Stimulated activated CD4-positive, alpha-beta T cell treated with anti-CD3 and anti-CD28 coated beads, Interleukin-12 subunit alpha, Interleukin-12 subunit beta, amount 100 ng/mL, for 24 hours (primary cell): Measurements from ENCODE around the gene SIRT3.

Experiments used
- DNase-seq, 2 experiments: peaks; one replicate each; pipeline ENCODE4 v3.0.0-alpha.2; 2020; ENCODE audit warnings: low read depth in 2 of 2

SIRT3 gene

GRCh38 chr11:215581-216037 lies 20.5 kb downstream of the SIRT3 start:
- no peak for DNase-seq

GRCh38 chr11:214083-214482 lies 22.1 kb downstream of the SIRT3 start:
- no peak for DNase-seq

- no peak for DNase-seq
Observed at GRCh38 chr11:213111-213510, 23.0 kb downstream of the SIRT3 start.

GRCh38 chr11:212150-213100 lies 23.7 kb downstream of the SIRT3 start:
- DNase-seq, result no peak

GRCh38 chr11:211741-212140 lies 24.4 kb downstream of the SIRT3 start:
- no peak for DNase-seq

- DNase-seq, result no peak
Observed at GRCh38 chr11:211295-211694, 24.8 kb downstream of the SIRT3 start.

GRCh38 chr11:210803-211180 lies 25.4 kb downstream of the SIRT3 start:
- no peak for DNase-seq

- no peak for DNase-seq
Observed at GRCh38 chr11:210122-210802, 25.9 kb downstream of the SIRT3 start.

- DNase-seq, result no peak
Observed at GRCh38 chr11:209275-210121, 26.6 kb downstream of the SIRT3 start.

GRCh38 chr11:208917-209260 lies 27.3 kb downstream of the SIRT3 start:
- DNase-seq, result no peak

- peak; percentile 64 to 78 for DNase-seq
Observed at GRCh38 chr11:208181-208916, 27.8 kb downstream of the SIRT3 start.

GRCh38 chr11:207863-208180 lies 28.3 kb downstream of the SIRT3 start:
- no peak for DNase-seq

- DNase-seq, result peak; percentile 95 to 96
Observed at GRCh38 chr11:207208-207862, 28.8 kb downstream of the SIRT3 start, which contains the start of the genes BET1L and RIC8A. Gene BET1L (minus strand): TSS chr11:207399. CDS start chr11:207321, 78 bp downstream. Gene RIC8A (plus strand): TSS chr11:207708. CDS start chr11:208855, 1,147 bp downstream.

- DNase-seq, result no peak
Observed at GRCh38 chr11:206526-207207, 29.5 kb downstream of the SIRT3 start.

GRCh38 chr11:206002-206384 lies 30.1 kb downstream of the SIRT3 start:
- no peak for DNase-seq

- DNase-seq, result no peak
Observed at GRCh38 chr11:205221-206001, 30.7 kb downstream of the SIRT3 start.

- no peak for DNase-seq
Observed at GRCh38 chr11:204587-205109, 31.5 kb downstream of the SIRT3 start.

- DNase-seq, result no peak
Observed at GRCh38 chr11:203945-204586, 32.1 kb downstream of the SIRT3 start.
